HepG2 (cell line): ENCODE measurements around the gene THADA. TPM values are rescaled to one million over a fixed set of nuclear protein-coding genes. Genes with fewer than 3 reads are reported as not detected.

Experiments
- AHDC1 ChIP-seq: sonication (generic); formaldehyde crosslinking; IDR thresholded peaks from 2 replicates; pipeline ENCODE4 v1.5.1; 2020; ENCODE audit warnings: mild to moderate bottlenecking, missing genetic modification reagents, borderline replicate concordance
- AHR ChIP-seq: IDR thresholded peaks from 2 replicates; pipeline ENCODE4 v1.6.1; 2018; ENCODE audit warnings: missing genetic modification reagents, missing compliant biosample characterization
- AKNA ChIP-seq: sonication (generic); formaldehyde crosslinking; IDR thresholded peaks from 2 replicates; pipeline ENCODE4 v1.4.0; 2020; ENCODE audit warnings: missing genetic modification reagents, borderline replicate concordance
- CENPT ChIP-seq: sonication (generic); formaldehyde crosslinking; IDR thresholded peaks from 2 replicates; pipeline ENCODE4 v1.8.0; 2022; ENCODE audit warnings: low read depth, mild to moderate bottlenecking, moderate library complexity, missing genetic modification reagents
- DNMT3B ChIP-seq: conservative IDR thresholded peaks from 2 replicates; pipeline ENCODE4 v1.6.1; 2016; ENCODE audit warnings: missing biosample characterization, control low read depth
- KAT2B ChIP-seq: fragments of 150-350 bp; IDR thresholded peaks from 2 replicates; pipeline ENCODE4 v1.6.1; 2014; ENCODE audit warnings: low read depth, low read length, borderline replicate concordance
- NCOA5 ChIP-seq: sonication (generic); formaldehyde crosslinking; IDR thresholded peaks from 2 replicates; pipeline ENCODE4 v1.4.0; 2020; ENCODE audit warnings: missing genetic modification reagents
- RBM22 ChIP-seq: fragments of 200-400 bp; formaldehyde crosslinking; optimal IDR thresholded peaks from 2 replicates; pipeline ENCODE3; 2017; ENCODE audit warnings: mild to moderate bottlenecking, low read length, moderate library complexity
- SP2 ChIP-seq: sonication (generic); formaldehyde crosslinking; IDR thresholded peaks from 2 replicates; pipeline ENCODE4 v1.5.1; 2020; ENCODE audit warnings: mild to moderate bottlenecking, missing genetic modification reagents
- THRA ChIP-seq: sonication (generic); formaldehyde crosslinking; IDR thresholded peaks from 2 replicates; pipeline ENCODE4 v1.4.0; 2020; ENCODE audit warnings: missing genetic modification reagents, borderline replicate concordance
- ZBTB42 ChIP-seq: sonication (generic); formaldehyde crosslinking; IDR thresholded peaks from 2 replicates; pipeline ENCODE4 v1.5.0; 2020; ENCODE audit warnings: mild to moderate bottlenecking, missing genetic modification reagents
- ZNF546 ChIP-seq: sonication (generic); formaldehyde crosslinking; conservative IDR thresholded peaks from 2 replicates; pipeline ENCODE4 v1.8.1; 2023; ENCODE audit warnings: mild to moderate bottlenecking, missing genetic modification reagents
- ZNF547 ChIP-seq: sonication (generic); formaldehyde crosslinking; IDR thresholded peaks from 2 replicates; pipeline ENCODE4 v1.5.1; 2020; ENCODE audit warnings: mild to moderate bottlenecking, missing genetic modification reagents
- polyA plus RNA-seq, 8 experiments: library from polyadenylated mRNA; depleted of rRNA in 3 of 8; stranded (reverse) in 7 of 8; unstranded in 1 of 8; fragments of >200 nt; fragmentation: Illumina TruSeq in 4 of 8; extraction: Trizol in 4 of 8; gene quantifications; 2 replicates each; pipeline versions ENCODE4 v1.2.1 to v1.2.3, GENCODE V29; 2011 to 2016; ENCODE audit warnings: low read depth in 4 of 8, missing spikeins in 1 of 8, mixed read lengths in 1 of 8; ENCODE audit not compliant: insufficient read depth in 1 of 8
- total RNA-seq, 5 experiments: library from RNA; depleted of rRNA; stranded (reverse); fragments of >200 nt; fragmentation: Illumina TruSeq; extraction: Trizol; gene quantifications; 2 replicates each; pipeline ENCODE4 v1.2.3, GENCODE V29; 2016; ENCODE audit warnings: low read depth in 1 of 5
- TF ChIP-seq, protein P1 (sequence below): sonication (generic); IDR thresholded peaks from 2 replicates; pipeline ENCODE4 v1.6.1; 2016; ENCODE audit warnings: low read depth, borderline replicate concordance

THADA gene
- total and polyA plus RNA-seq, 2 of the 13 experiments (the other 11 are each of a cell fraction or from before 2014, with no cell fraction given): 12.7 to 21.7 TPM

- peak; percentile 60; the same call in 1 of the 2 replicates for TF ChIP-seq THRA (CRISPR knock-in tag)
- peak; percentile 88; the same call in 1 of the 2 replicates for TF ChIP-seq ZNF546 (CRISPR knock-in tag)
- no peak for TF ChIP-seq CENPT (CRISPR knock-in tag)
- TF ChIP-seq AHDC1 (CRISPR knock-in tag): no peak
- peak; percentile 68; the same call in 1 of the 2 replicates for TF ChIP-seq ZBTB42 (CRISPR knock-in tag)
- TF ChIP-seq ZNF547 (CRISPR knock-in tag): peak; percentile 86
- no peak for TF ChIP-seq SP2 (CRISPR knock-in tag)
- TF ChIP-seq AKNA (CRISPR knock-in tag): no peak
- no peak for TF ChIP-seq KAT2B
- TF ChIP-seq AHR: 0 out of 2 replicates have a peak, but pooled peaks have one; percentile 44
- no peak for TF ChIP-seq NCOA5 (CRISPR knock-in tag)
- no peak for TF ChIP-seq DNMT3B (CRISPR knock-in tag)
- TF ChIP-seq, protein P1, sequence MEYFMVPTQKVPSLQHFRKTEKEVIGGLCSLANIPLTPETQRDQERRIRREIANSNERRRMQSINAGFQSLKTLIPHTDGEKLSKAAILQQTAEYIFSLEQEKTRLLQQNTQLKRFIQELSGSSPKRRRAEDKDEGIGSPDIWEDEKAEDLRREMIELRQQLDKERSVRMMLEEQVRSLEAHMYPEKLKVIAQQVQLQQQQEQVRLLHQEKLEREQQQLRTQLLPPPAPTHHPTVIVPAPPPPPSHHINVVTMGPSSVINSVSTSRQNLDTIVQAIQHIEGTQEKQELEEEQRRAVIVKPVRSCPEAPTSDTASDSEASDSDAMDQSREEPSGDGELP: peak; percentile 96
- TF ChIP-seq RBM22: peak; percentile 100
Measured at GRCh38 chr2:43221763-43222474, 373.9 kb downstream of the THADA start (continued).
